Chondrocyte (in vitro differentiated cells): Measurements from ENCODE around the gene NR6A1. TPM values are rescaled to one million over a fixed set of nuclear protein-coding genes. Genes with fewer than 3 reads are reported as not detected.

Source experiments
- DNase-seq: peaks from one replicate; pipeline ENCODE4 v3.0.0; 2021; ENCODE audit warnings: mixed read lengths, low spot score
- H3K27ac Mint-ChIP-seq: one replicate; pipeline ENCODE4 v1.8.0; 2021; ENCODE audit warnings: mild to moderate bottlenecking, moderate library complexity, mixed read lengths; ENCODE audit not compliant: unreplicated experiment
- H3K27me3 Mint-ChIP-seq: 2 replicates; pipeline ENCODE4 v1.8.0; 2021; ENCODE audit warnings: low read depth, mixed read lengths
- H3K36me3 Mint-ChIP-seq: 2 replicates; pipeline ENCODE4 v1.8.0; 2021; ENCODE audit warnings: low read depth, mixed read lengths
- H3K4me1 Mint-ChIP-seq: 2 replicates; pipeline ENCODE4 v1.8.0; 2021; ENCODE audit warnings: low read depth, mild to moderate bottlenecking, mixed read lengths
- H3K4me3 Mint-ChIP-seq: one replicate; pipeline ENCODE4 v1.8.0; 2021; ENCODE audit warnings: mild to moderate bottlenecking, moderate library complexity, mixed read lengths; ENCODE audit not compliant: unreplicated experiment
- H3K9me3 Mint-ChIP-seq: 2 replicates; pipeline ENCODE4 v1.8.0; 2021; ENCODE audit warnings: low read depth, mixed read lengths
- total RNA-seq: library from RNA; stranded (reverse); gene quantifications from 3 replicates; pipeline ENCODE4 v1.2.1, GENCODE V29; 2021
- TF ChIP-seq, protein P1 (sequence below): fragments of 200-600 bp; sonication (generic); IDR thresholded peaks from 2 replicates; pipeline ENCODE4 v1.5.0; 2021; ENCODE audit warnings: antibody characterized with exemption, mild to moderate bottlenecking, moderate library complexity

NR6A1 gene
- total RNA-seq, 1 donor from 2014 or later: 0.77 TPM

DNA sequence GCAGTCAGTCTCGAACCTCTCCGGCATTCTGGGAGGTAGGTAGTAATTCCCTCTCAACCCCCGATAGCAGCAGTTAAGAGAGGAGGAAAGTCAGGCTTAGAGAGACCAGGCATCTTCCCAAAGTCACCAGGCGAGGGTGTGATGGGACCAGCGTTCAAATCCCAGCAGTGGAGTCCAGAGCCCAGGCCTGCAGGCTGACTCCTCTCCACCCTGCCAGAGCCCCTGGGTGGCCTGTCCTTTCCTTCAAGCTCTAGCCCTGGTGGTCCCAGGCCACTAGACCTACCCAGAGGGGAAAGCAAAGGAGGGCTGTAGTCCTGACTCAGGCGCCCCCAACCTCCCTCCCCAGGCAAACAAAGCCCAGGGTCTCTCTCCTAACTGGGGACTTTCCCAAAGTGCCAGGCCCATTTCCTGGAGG is 259.7 kb downstream of the NR6A1 start:
- no peak for DNase-seq
- Mint-ChIP-seq H3K27ac (no peak overlapping the region), H3K27me3 (peaks cover 3% of the 10 kb centered on the region), H3K36me3 (no peaks in the 10 kb centered on the region), H3K9me3 (no peaks in the 10 kb centered on the region), H3K4me1 (peaks cover 4% of the 10 kb centered on the region), H3K4me3 (no peak overlapping the region)
- TF ChIP-seq, protein P1, sequence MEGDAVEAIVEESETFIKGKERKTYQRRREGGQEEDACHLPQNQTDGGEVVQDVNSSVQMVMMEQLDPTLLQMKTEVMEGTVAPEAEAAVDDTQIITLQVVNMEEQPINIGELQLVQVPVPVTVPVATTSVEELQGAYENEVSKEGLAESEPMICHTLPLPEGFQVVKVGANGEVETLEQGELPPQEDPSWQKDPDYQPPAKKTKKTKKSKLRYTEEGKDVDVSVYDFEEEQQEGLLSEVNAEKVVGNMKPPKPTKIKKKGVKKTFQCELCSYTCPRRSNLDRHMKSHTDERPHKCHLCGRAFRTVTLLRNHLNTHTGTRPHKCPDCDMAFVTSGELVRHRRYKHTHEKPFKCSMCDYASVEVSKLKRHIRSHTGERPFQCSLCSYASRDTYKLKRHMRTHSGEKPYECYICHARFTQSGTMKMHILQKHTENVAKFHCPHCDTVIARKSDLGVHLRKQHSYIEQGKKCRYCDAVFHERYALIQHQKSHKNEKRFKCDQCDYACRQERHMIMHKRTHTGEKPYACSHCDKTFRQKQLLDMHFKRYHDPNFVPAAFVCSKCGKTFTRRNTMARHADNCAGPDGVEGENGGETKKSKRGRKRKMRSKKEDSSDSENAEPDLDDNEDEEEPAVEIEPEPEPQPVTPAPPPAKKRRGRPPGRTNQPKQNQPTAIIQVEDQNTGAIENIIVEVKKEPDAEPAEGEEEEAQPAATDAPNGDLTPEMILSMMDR: peak; percentile 17

DNA sequence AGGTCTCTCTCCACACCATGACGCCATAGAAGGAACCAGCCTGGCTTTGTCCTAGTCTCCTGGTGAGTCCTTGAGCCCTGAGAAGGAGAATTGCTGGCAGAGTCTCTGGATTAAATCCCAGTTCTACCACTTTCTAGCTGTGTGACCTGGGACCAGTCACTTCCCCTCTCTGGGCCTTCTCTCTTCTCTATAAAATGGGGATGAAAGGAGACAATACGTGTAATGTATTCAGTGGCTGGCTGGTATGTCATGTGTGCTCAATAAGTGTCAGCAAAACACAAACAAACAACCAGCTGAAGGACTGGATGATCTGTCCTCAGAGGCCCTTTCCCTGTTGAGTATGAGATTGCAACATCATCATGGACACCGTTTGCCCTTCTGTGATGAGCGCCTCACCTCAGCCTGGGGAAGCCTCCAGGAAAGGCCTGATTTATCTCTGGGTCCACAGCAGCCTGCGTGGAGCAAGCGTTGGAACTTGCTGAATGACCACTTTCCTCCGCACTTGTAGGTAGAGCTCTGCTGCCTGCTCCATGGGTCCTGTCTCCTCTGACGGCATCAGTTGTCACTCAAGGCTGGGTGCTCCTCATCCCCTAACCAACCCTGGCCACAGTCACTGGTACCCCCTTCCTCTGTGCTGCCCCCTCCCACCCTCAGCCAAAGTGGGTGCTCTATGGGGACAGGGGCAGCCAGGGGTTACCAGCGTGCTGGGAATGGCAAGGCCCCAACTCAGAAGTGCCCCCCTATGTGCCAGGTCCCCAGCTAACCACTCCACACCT is 260.3 kb downstream of the NR6A1 start:
- Mint-ChIP-seq H3K27me3 (peaks cover 3% of the 10 kb centered on the region), H3K9me3 (no peaks in the 10 kb centered on the region), H3K36me3 (no peaks in the 10 kb centered on the region), H3K27ac (no peak overlapping the region), H3K4me1 (peaks cover 4% of the 10 kb centered on the region), H3K4me3 (no peak overlapping the region)
- TF ChIP-seq, protein P1: no peak
- DNase-seq: no peak

GRCh38 chr9:124507880-124508423 is 263.2 kb downstream of the NR6A1 start:
- no peak overlapping the region for H3K4me3 Mint-ChIP-seq
- H3K4me1 Mint-ChIP-seq: peaks cover 5% of the 10 kb centered on the region
- TF ChIP-seq, protein P1: no peak
- peaks cover 16% of the 10 kb centered on the region for H3K27me3 Mint-ChIP-seq
- no peak overlapping the region for H3K27ac Mint-ChIP-seq
- peaks cover 2% of the 10 kb centered on the region for H3K36me3 Mint-ChIP-seq
- DNase-seq: no peak
- no peaks in the 10 kb centered on the region for H3K9me3 Mint-ChIP-seq

GRCh38 chr9:124506931-124507879 is 263.9 kb downstream of the NR6A1 start, which contains the start of gene NR5A1:
TSS of gene NR5A1 (minus strand) at chr9:124507399. CDS start at chr9:124503395, 4,004 bp downstream.
- Mint-ChIP-seq H3K4me3 (no peak within 1 kb of the TSS), H3K27ac (no peak within 1 kb of the TSS), H3K9me3 (no peaks in the 10 kb centered on the region), H3K27me3 (peaks cover 19% of the 10 kb centered on the region), H3K4me1 (peaks cover 5% of the 10 kb centered on the region), H3K36me3 (peaks cover 2% of the 10 kb centered on the region)
- TF ChIP-seq, protein P1: no peak
- DNase-seq: peak; percentile 88

DNA sequence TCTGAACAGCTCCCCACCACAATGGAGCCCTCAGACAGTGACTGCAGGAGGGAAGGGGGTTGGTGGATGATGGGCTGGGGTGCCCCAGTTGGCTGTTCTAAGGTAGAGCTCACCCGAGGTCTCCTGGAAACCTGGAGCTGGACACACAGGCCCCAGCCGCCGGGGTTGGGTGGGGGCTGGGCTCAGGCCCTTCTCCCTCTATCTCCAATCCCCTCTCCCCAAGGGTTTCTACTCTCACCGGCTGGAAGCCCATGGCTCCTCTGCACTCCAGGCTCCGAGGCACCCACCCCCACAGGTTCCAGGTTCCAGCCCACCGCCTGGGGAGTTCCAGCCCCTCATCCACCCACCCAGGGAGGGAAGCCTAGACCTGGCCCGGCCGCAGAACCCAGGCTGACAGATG is 264.7 kb downstream of the NR6A1 start:
- Mint-ChIP-seq H3K36me3 (peaks cover 2% of the 10 kb centered on the region), H3K27ac (no peak overlapping the region), H3K4me3 (no peak overlapping the region), H3K27me3 (peaks cover 23% of the 10 kb centered on the region), H3K9me3 (no peaks in the 10 kb centered on the region), H3K4me1 (peaks cover 5% of the 10 kb centered on the region)
- no peak for DNase-seq
- TF ChIP-seq, protein P1: no peak
